ENCODE results near the gene RNU6-1. TPM values are rescaled to one million over a fixed set of nuclear protein-coding genes. Genes with fewer than 3 reads are reported as not detected.

The RNU6-1 gene
- polyA plus RNA-seq, 1 of the 3 experiments (the other 2 are of a cell fraction): not detected

DNA sequence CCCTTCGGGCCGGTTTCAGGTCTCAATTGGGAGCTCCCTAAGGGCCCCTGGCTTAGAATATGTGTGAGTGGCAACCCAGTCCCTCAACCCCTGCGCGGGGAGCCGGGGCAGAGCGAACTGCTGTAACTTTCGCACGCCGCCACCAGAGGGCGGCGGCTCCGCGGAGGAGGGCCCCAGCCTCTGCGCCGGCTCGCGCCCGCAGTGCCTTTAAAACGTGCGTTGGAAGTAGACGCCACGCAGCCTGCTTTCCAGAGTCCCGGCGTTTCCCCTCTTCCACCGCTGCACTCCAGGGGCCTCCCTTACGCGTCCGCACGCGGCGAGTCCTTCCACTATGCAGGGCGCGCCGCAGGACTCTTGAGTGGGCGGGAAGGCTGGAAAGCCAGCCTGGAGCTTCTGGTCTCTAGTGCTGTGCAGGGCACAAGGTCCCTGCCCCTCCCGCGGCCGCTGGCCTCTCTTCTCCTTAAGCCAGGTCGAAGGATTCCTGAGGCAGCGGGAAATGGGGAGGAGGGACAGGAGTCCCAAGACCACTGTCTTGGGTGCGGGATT, 23.7 kb upstream of the RNU6-1 start (continued):
- TF ChIP-seq SMC3 (IDR thresholded peaks at IDR 0.05; ENCODE audit: low read depth, low read length) (peak; percentile 96), ELF1 (IDR thresholded peaks at IDR 0.05) (no peak), JUND (IDR thresholded peaks at IDR 0.05) (no peak), EP300 (IDR thresholded peaks at IDR 0.05; ENCODE audit: borderline replicate concordance in 1 of 2, low read depth in 1 of 2, low read length in 1 of 2) (no peak), CHD2 (IDR thresholded peaks at IDR 0.05; ENCODE audit: low read length, partially characterized antibody) (no peak), NFIC (IDR thresholded peaks at IDR 0.05; ENCODE audit: borderline replicate concordance) (no peak), POLR2AphosphoS5 (IDR thresholded peaks at IDR 0.05; ENCODE audit: low read depth, low read length) (no peak), NRF1 (IDR thresholded peaks at IDR 0.05; ENCODE audit: low read depth, low read length) (peak; percentile 46), FOXM1 (IDR thresholded peaks at IDR 0.05; ENCODE audit: low read depth) (0 out of 2 replicates have a peak, but pooled peaks have one; percentile 53), IRF3 (IDR thresholded peaks at IDR 0.05; ENCODE audit: low read depth, low read length) (no peak), TEAD4 (IDR thresholded peaks at IDR 0.05; ENCODE audit: borderline replicate concordance, insufficient read depth) (no peak), GATA2 (CRISPR knock-in tag; IDR thresholded peaks at IDR 0.05) (no peak), GABPA (IDR thresholded peaks at IDR 0.05; ENCODE audit: low read depth) (no peak), RCOR1 (IDR thresholded peaks at IDR 0.05; ENCODE audit: low read length) (no peak), FOSL2 (IDR thresholded peaks at IDR 0.05; ENCODE audit: borderline replicate concordance, low read depth) (no peak), FOXJ3 (CRISPR knock-in tag; IDR thresholded peaks at IDR 0.05) (no peak)
- TF ChIP-seq, protein P1, sequence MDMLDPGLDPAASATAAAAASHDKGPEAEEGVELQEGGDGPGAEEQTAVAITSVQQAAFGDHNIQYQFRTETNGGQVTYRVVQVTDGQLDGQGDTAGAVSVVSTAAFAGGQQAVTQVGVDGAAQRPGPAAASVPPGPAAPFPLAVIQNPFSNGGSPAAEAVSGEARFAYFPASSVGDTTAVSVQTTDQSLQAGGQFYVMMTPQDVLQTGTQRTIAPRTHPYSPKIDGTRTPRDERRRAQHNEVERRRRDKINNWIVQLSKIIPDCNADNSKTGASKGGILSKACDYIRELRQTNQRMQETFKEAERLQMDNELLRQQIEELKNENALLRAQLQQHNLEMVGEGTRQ (IDR thresholded peaks at IDR 0.05; ENCODE audit: borderline replicate concordance, low read depth, low read length): no peak
- TF ChIP-seq, protein P2, sequence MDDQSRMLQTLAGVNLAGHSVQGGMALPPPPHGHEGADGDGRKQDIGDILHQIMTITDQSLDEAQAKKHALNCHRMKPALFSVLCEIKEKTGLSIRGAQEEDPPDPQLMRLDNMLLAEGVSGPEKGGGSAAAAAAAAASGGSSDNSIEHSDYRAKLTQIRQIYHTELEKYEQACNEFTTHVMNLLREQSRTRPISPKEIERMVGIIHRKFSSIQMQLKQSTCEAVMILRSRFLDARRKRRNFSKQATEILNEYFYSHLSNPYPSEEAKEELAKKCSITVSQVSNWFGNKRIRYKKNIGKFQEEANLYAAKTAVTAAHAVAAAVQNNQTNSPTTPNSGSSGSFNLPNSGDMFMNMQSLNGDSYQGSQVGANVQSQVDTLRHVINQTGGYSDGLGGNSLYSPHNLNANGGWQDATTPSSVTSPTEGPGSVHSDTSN (IDR thresholded peaks at IDR 0.05): no peak
- TF ChIP-seq, protein P3, sequence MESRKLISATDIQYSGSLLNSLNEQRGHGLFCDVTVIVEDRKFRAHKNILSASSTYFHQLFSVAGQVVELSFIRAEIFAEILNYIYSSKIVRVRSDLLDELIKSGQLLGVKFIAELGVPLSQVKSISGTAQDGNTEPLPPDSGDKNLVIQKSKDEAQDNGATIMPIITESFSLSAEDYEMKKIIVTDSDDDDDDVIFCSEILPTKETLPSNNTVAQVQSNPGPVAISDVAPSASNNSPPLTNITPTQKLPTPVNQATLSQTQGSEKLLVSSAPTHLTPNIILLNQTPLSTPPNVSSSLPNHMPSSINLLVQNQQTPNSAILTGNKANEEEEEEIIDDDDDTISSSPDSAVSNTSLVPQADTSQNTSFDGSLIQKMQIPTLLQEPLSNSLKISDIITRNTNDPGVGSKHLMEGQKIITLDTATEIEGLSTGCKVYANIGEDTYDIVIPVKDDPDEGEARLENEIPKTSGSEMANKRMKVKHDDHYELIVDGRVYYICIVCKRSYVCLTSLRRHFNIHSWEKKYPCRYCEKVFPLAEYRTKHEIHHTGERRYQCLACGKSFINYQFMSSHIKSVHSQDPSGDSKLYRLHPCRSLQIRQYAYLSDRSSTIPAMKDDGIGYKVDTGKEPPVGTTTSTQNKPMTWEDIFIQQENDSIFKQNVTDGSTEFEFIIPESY (IDR thresholded peaks at IDR 0.05; ENCODE audit: borderline replicate concordance, low read depth): no peak
- TF ChIP-seq, protein P4, sequence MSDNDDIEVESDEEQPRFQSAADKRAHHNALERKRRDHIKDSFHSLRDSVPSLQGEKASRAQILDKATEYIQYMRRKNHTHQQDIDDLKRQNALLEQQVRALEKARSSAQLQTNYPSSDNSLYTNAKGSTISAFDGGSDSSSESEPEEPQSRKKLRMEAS (IDR thresholded peaks at IDR 0.05; ENCODE audit: low read depth): peak; percentile 90

Data from SK-N-SH (cell line).